Measurements from ENCODE around the gene TCF3.

DNA sequence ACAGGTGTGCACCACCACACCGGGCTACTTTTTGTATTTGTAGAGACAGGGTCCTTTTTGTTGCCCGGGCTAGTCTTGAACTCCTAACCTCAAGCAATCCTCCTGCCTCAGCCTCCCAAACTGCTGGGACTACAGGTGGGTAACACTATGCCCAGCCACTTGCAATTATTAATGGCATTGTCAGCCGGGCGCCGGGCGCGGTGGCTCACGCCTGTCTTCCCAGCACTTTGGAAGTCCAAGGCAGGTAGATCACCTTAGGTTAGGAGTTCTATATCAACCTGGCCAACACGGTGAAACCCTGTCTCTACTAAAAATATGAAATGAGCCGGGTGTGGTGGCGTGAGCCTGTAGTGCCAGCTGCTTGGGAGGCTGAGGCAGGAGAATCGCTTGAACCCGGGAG lies 81.6 kb downstream of the TCF3 start:
- TF ChIP-seq GATA2 (IDR thresholded peaks at IDR 0.05; ENCODE audit: low read depth, low read length) (no peak), GATA3 (IDR thresholded peaks at IDR 0.05; ENCODE audit: low read depth, low read length) (no peak)

Measured in SH-SY5Y (cell line).